GM21423 (cell line): Measurements from ENCODE around the gene POTEB2.
"Not testable (repeated sequence)": the region's sequence is repeated elsewhere in the genome, so short reads cannot be mapped to it uniquely, and the experiment has no call there.

Experiments
- ATAC-seq: cut with Tn5 transposase; IDR thresholded peaks from one replicate; pipeline ENCODE4 v1.9.1; 2021; ENCODE audit warnings: mild to moderate bottlenecking, moderate library complexity; ENCODE audit not compliant: unreplicated experiment

Gene POTEB2

GRCh38 chr15:20866214-20866613, at the start of gene POTEB2:
Gene POTEB2 (minus strand): TSS chr15:20866314. CDS start chr15:20866281, 33 bp downstream.
- ATAC-seq, result not testable (repeated sequence)

DNA sequence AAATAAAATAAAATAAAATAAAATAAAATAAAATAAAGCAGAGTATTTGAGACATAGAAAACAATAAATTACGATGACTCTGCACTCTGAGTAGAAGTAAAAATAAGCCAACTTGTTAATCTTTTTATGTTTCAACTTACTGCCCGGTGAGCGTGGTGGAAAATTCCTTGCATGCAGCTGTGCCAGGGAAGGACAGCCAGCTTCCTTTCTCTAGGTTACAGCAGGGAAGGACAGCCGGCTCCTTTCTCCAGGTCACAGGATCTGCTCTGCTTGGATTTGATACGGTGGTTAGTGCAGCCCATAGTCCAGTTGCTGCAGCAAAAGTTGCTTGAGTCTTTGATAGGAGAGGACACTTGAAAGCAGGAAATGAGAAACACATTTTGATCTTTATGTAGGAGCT, 13.8 kb upstream of the POTEB2 start:
- not testable (repeated sequence) for ATAC-seq

DNA sequence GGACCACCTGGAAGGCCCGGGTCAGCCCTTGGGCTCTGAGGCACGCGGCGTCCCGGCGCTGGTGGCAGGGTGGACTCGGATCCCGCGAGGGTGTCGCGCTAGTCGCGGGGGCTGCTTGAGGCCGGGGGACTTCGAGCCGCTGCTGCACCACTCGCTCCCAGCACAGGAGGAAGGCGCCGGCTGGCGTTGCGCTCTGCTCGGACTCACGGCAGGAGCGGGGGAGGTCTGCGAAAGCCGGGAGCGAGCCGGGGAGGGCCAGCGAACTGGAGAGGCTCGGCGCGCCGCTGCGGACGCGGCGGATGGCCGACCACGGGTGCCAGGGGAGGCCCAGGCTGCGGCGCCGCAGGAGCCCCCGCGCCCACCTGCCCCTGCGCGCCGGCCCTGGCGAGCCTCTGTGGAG, 12.3 kb upstream of the POTEB2 start:
- not testable (repeated sequence) for ATAC-seq

GRCh38 chr15:20877819-20878218, 11.7 kb upstream of the POTEB2 start:
- ATAC-seq, result not testable (repeated sequence)
